GM10847 (cell line): ENCODE results near the gene NUDT12.

Experiments
- POLR2A ChIP-seq: IDR thresholded peaks from 2 replicates; pipeline ENCODE4 v1.6.1; 2011; ENCODE audit not compliant: insufficient read length; ENCODE audit errors: extremely low read depth

NUDT12 gene

DNA sequence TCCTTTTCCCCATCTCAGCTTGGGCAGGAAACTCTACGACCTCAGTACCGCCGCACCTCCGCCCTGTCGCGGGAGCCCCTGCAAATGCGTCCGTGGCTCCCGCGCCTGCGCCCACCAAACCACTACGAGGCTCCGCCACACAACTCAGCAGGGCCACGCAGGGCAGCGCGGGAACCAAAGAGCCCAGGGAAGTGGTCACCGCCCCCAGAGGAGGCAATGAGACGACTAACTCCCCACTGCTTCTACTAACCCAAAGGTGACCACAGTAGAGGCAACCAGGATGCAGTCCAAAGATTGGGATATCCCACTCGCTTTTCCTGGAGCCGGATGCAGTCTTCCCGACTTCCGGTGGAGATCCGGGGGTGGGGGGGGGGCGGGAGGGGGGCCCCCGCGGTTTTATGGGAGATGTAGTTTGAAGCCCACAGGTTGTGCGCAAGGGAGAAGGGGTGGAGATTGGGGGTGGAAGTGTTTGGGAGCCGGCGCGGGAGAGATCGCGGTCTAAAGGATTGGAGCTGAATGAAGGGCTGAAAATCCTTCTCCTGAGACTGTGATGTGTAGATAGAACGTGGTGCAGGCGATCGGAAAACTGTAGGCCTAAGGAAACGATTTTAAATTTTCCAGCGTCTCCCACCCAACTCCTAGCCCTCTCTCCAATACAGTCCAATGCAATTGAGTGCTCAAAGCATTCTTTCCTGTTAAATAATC, at the start of gene NUDT12:
Gene NUDT12, minus strand, starts transcription at position 337 of the 705 bp plus-strand sequence. CDS start 2,541 bp downstream, outside the sequence.
- peak; percentile 16 for TF ChIP-seq POLR2A

DNA sequence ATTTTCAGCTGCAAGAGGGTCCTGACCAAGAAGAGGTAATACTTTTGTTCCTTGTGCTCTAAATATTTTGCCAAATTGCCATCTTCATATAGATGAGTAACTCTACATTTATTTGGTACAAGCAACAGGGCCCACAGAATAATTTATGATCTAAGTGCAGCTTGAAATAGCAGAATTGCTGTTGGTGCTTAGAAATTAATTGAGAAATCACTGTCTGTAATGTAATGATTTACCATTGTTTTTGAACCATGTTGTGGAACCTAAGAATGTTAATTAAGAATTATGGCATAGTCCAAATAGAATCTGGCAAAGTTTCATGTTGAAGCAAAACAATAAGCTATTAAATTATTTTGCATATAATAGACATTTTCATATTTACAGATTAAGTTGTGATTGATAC, 44.8 kb upstream of the NUDT12 start:
- no peak for TF ChIP-seq POLR2A

DNA sequence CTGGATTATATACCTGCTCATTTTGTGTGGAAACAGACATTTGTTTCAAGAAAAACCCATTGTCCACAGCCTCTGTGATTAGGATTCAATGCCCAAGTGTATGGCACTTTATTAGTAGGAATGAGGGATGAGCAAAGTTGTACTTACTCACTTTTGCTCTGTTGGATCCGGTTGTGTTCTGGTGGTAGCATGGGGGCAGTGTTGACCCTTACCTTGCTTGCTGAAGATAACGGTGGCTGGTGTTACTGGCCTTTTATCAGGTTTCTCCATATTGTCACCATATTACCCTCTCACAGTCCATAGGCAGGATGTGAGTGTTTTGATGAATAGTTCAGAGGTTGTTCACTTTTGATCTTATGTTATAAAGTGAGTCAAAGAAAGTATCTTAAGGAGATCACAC, 42.7 kb upstream of the NUDT12 start:
- TF ChIP-seq POLR2A = no peak

DNA sequence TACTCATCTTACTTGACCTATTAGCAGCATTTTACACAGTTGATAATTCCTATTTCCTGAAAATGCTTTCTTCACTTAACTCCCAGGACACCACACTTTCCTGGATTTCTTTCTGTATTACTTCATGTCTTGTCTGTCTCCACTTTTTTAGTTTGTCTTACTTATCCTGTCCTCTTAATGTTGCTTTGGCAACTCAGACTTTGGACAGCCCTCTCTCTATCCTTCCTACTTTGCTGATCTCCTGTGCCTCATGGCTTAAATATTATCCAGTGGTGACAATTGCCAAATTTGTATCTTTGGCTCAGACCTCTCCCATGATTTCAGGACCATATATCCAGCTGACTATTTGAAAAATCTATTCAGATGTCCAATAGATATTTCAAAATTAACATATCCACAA, 39.8 kb upstream of the NUDT12 start:
- TF ChIP-seq POLR2A = no peak

DNA sequence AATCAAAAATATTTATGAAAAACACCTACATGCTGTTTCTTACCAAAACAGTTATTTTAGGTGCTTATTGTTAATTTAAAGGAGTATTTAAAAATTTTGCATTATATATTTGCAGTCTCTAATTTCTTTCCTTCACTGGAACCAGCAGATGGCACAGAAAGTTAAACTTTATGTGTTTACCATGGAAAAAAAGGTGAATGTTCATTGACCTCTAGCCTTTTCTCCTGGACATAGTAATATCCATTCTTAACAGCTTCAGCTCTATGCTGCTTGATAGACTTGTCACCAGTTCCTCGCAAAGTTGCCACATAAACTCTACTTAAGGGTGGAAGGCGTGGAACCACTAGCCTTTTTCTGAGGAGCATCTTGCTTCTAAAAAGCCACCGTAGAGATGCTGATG, 38.7 kb upstream of the NUDT12 start:
- TF ChIP-seq POLR2A = no peak

DNA sequence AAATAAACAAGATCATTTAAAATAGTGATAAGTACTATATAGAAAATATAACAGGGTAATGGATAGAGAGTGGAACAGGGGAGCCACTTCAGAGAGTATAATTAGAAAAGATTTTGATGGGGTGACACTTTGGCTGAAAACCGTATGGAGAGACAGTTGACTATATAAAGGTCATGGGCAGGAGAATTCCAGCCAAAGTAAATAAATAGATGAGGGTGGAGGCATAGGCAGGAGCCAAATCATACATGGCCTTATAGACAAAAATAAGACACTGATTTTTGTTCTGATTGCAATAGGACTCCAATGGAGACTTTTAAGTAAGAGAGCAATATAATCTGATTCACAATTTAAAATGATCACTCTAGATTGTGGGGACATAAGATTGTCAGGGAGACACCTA, 37.5 kb upstream of the NUDT12 start:
- TF ChIP-seq POLR2A = no peak

DNA sequence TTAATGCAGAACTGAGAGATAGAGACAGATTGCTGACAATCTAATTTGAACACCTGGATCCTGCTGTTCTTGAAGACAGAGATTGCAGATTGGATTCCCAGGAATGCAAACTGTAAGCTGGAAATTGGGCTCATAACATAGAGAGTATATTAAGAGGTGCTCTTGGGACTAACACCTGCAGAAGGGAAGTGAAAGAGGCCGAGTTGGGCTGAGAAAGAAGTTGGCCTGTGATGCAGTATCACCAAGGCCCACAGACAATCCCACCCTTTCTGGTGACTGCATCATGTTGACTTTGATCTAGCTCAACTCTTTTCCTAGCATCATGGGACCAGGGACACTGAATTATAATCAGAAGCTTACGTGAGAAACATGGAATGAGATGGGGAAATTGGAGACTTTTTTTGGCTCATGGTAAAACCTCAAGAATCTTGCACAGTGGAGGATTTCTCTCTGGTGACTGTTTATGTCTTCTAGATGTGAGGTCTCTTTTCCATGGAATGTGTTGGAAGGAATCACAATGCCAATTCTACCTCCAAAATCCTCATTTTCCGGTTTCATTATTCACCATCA, 36.5 kb upstream of the NUDT12 start:
- TF ChIP-seq POLR2A = no peak

DNA sequence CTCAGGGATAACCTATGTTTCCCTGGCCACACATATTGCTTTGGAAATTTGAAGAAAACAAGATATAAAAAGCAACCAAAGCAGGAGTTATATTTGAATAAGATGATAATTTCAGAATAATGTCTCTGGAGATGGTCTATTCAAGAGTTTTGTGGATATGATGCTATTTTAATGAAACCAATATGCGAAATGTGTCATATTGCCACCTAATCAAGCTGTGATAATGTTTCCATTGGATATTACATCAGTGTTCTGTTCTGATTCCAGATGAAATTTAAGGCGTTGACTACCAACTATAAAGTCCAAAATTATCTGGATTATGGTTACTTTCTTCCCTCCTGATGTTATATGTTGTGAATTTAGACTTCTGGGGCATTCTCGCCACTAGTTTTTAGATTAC, 27.6 kb upstream of the NUDT12 start:
- no peak for TF ChIP-seq POLR2A

DNA sequence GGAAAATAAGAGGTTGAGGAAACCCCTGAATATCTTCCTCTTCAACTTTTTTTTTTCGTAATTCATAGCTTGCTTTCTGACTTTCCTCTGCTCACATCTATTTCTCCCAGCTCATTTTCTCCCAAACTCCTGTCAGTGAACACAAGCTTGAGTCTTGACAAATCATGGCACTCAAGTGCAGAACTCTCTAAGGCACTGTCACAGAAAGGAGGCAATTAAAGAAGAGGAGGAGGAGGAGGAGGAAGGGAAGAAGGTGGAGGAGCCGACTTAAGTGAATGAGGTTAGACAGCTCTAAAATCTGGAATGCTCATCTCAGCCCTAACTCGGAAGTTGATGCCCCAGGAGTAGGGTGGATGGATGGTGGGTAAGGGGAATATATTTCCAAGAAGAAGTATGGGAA, 27.2 kb upstream of the NUDT12 start:
- no peak for TF ChIP-seq POLR2A

DNA sequence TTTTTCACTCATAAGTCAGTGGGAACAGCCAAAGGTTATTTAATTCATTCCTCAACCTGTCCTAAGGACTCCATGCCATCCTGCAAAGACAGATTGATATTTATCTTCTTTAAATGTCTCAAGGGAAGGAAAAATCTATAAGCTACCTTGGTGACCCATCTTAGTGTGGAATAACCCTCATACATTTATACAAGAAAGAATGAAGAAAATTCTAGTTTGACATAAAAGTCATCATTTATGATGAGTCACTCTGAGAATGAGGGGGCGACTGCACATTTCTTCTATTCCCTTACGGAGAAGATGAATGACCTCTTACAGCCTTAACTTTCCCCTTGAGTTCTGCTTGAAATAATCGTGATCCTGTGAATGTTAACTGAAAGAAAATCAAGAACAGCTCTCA, 26.8 kb upstream of the NUDT12 start:
- TF ChIP-seq POLR2A = no peak

DNA sequence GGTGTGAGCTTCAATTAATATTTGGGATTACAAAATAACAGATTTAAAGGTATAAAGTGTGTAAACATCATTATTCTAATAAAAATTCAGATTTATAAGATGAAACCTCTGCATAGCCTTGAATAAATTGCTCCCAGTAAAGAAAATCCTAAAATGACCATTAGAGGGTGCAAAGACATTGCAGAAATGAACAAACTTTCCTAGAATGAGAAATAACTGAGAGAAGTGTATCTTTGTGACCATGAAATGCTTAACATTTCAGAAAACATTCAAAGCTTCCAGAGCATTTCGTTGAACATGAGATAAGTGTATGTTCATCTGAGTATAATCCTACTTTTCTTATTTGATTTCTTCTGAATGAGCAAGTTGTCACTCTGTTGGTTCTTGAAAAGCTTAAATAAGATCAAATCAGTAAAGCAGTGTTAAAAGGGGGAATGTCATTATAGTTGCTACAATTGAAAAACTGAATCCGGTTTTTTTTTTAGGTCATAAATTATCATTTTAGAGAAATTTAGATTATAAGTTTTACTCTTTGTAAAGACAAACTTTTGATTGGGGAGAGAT, 24.7 kb upstream of the NUDT12 start:
- TF ChIP-seq POLR2A = no peak

DNA sequence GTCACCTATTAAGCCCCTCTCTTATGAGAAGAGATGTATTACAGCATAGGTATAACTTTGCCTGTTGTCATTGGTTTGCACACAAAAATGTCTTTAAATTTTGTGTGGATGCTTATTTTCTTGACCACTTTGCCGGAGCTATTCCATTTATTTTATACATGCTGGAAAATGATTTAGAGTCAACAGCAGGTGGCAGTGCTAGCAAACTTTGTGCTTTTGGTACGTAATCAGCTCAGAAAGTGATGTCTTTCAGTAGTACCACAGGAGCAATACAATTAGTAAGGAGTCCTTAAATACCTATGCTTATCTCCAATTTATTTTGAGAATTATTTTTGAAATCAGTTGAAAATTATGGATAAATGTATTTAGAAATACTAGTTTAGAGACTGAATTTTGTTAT, 19.8 kb upstream of the NUDT12 start:
- no peak for TF ChIP-seq POLR2A

DNA sequence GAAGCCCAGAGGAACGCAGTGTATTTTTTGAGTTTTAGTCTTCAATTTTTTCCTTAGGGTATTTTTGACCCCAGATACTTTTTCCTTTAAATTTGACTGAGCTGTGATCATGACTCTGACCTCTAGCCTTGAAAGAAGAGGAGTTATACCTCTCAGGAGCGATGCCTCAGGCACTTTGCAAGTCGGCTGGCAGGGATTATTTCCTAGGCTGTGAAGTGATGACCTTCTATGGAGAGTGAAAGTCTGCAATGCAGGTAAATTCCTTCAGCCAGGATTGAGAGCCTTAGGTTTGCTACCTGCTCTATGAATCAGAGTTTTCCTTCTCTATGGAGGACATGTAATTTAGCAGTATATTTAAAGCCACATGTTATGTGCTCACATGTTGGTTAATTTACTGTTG, 10.8 kb upstream of the NUDT12 start:
- no peak for TF ChIP-seq POLR2A

DNA sequence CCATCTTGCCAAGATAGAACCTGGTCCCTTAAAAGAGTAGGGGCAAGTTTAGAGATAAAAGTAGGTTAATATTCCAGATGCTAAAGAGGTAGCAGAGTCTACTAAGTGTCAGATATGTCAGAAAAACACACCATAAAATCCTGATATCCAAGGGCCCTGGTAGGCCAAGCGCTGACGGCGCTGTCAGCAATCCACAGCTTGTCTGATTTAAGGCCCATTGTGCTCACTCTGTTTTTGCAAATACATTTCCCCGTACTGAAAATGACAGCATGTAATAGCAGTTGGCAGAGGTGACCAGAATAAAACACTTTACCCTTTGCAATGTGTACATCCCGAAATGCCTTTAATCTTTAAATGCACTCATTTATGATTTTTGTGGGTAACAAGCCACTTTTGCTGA, 9.9 kb upstream of the NUDT12 start:
- no peak for TF ChIP-seq POLR2A

DNA sequence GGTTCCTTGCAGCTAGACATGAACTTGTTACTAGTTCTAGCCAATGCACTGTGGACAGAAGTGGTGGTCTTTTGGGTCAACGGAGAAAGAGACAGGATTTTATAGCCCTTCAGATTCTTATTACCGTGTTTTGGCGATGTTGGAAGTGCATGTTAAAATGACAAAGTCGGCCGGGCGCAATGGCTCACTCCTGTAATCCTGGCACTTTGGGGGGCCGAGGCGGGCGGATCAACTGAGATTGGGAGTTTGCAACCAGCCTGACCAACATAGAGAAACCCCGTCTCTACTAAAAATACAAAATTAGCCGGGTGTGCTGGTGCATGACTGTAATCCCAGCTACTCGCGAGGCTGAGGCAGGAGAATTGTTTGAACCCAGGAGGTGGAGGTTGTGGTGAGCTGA, 9.1 kb upstream of the NUDT12 start:
- TF ChIP-seq POLR2A = no peak

DNA sequence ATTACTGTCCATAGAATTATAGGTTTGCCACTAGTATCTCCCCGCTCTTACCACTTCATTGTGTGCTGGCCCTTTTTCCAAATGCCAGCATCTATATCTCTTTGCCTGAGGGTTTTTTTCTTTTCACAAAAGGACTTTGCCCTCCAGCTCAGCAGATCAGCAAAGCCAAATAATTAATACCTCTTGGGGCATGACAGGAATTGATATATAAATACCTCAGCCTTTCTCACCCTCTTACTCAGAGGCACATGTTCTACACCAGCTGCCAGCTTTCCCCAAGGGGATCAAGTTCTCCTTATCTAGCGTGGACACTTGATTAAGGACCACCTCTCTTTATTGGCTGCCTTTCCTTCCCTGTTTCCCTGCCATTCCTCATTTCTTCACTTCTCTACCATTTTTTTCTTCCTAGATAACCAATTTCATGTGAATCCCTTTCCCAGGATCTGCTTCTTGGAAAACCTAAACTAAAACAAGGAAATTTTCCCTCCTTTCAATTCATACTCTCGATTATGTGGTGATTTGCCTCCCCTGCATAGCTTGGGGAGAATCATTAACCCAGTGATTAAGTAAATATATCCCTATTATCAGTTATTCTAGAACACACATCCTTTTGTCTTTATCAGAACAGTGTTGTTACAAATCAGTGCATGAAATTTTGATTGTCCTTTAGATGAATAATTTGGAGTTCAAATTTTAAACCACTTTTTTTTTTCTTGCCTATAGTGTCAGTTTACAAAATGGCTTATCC, 6.9 kb upstream of the NUDT12 start:
- no peak for TF ChIP-seq POLR2A
